IPS DF 4.7 (cell line): ENCODE measurements around the gene TERB1.
"Not testable (repeated sequence)": the region's sequence is repeated elsewhere in the genome, so short reads cannot be mapped to it uniquely, and the experiment has no call there.

ENCODE experiments used
- DNase-seq: peaks from one replicate; pipeline ENCODE4 v3.0.0-alpha.2; 2013; ENCODE audit warnings: low spot score; ENCODE audit errors: extremely low read depth

TERB1 gene

GRCh38 chr16:66824006-66824405 is 22.6 kb upstream of the TERB1 start:
- DNase-seq, result no peak

DNA sequence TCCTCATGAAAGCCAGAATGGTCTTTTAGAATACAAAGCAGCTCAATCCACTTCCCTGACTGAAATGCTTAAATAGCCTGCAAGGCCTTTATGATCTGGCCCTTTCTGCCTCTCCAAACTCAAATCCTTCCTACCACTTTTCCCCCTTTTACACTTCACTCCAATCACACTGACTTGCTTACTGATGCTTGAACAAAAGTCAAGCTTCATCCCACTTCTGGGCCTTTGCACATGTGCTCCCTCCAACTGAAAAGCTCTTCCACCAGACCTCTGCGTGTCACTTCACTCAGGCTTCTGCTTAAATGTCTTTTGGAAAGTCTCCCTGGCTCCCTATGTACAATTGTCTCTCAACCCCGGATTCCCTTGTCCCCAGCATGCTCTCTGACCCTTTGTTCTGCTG is 13.3 kb upstream of the TERB1 start:
- no peak for DNase-seq

DNA sequence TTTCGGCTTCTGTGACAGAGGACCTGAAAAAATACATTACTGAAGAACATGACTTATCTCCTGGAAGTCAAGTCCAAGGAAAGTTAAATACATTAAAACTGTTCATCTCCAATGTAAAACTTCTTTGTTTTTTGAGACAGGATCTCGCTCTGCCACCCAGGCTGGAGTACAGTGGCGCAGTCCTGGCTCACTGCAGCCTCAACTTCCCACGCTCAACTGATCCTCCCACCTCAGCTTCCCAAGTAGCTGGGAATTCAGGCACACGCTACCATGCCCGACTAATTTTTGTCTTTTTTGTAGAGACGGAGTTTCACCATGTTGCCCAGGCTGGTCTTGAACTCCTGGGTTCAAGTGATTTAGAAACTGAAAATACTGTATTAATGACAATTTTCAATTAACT is 9.7 kb upstream of the TERB1 start:
- no peak for DNase-seq

DNA sequence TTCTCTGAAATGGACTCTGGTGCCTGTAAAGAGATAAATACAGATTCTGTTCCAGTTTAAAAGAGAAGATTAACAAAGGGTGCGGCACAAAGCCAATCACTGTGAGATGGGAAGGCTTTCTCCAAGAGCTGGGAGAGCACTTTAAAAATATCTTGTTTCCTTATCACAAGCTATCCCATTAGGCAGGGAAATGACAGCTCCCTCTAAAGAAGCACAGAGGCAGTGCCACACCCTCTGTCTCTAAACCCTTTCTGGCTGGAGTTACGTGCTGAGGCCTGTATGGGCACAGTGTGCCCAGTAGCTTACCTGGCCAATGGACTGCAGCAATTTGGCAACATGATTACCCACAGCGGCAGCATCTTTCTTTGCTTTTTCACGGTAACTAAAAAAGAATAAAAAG is 9.0 kb upstream of the TERB1 start:
- no peak for DNase-seq

DNA sequence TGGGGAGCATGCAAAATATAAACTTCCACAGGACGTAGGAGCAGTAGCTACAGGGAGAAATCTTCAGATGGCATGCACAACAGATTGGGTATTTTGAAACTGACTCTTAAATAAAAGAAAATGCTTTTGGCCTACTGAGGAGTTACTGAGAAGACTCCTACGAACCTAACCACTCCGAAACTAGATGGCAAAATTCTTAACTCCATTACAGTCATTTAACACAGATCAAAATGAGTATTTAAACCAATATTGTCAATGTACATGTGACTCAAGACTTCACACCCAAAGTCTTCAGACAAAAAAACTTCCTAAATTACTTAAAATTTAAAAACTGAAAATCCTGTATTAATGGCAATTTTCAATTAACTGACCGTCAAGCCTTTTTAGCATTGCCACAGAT is 8.4 kb upstream of the TERB1 start:
- no peak for DNase-seq

DNA sequence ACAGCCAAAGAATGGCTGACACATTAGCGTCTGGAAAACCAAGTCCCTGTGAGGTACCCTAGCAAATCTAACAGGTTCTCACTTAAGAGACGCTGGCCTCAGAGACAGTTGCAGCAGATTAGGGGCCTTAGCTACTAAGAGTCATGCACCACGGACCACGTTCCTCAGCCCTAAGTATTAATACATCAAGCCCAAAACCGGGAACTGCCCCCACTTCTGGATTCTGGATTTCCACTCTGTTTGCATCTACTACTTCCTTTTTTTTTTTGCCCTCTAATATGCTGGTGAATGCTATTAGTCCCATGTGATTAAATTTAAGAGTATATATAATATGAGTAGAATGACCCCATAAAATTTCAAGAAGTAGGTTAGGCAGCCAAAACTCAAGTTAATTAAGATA is 775 bp upstream of the TERB1 start:
- no peak for DNase-seq

DNA sequence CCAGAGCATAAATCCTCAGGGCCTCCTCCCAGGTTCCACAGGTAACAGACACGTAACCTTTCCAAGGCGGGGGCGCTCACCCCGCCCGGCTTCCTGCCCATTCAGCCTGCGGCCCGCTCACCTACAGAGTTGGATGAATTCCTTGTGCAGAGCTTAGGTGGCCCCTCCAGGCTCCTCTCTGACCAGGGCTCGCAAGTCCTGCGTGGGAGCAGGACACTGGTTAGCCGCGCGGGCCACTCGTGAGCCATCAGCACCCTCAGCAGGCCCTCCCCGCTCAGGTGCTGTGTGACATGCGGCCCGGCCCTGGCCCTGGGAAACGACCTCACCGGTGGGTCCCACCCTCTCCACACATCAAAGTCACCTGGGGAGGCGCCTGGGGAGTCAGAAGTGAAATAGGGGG is 528 bp downstream of the TERB1 start:
- DNase-seq, result no peak

DNA sequence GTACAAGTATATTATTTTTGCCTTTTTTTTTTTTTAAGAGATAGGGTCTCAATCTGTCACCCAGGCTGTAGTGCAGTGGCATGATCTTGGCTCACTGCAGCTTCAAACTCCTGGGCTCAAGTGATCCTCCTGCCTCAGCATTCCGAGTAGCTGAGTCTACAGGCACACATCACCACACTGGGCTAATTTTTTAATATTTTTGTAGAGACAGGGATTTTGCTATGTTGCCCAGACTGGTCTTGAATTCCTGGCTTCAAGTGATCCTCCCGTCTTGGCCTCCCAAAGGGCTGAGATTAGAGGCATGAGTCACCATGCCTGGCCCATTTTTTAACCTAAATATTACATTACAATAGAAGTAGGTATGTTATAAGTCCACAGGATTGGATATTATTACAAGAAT is 3.2 kb downstream of the TERB1 start:
- DNase-seq, result no peak

GRCh38 chr16:66793984-66794383 is 7.4 kb downstream of the TERB1 start:
- DNase-seq, result not testable (repeated sequence)

DNA sequence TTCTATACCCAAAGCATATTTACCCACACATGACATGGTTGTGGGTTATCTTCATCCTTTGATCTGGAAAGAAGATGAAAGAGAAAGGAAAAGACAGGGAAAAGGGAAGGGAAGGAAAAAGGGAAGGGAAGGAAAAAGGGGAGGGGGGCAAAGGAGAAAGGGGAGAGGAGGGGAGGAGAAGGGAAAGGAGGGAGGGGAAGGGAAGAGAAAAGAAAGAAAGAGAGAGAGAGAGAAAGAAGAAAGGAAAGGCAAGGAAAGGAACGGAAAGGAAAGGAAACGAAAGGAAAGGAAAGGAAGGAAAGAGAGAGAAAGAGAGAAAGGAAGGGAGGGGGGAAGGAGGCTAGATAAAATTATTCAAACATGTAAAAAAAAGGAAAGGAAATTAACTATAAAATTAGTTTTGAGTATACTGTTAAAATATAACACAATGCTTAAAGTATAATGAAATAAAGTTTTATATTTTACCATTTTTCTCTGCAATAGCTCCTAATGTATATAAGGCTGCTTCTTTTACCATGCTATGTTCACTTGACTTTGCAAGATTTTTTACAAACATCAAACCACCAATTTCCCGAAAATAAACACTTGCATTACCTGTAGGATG is 11.2 kb downstream of the TERB1 start:
- no peak for DNase-seq

- no peak for DNase-seq
These were observed 14.0 kb downstream of the TERB1 start for GRCh38 chr16:66787427-66787826.

DNA sequence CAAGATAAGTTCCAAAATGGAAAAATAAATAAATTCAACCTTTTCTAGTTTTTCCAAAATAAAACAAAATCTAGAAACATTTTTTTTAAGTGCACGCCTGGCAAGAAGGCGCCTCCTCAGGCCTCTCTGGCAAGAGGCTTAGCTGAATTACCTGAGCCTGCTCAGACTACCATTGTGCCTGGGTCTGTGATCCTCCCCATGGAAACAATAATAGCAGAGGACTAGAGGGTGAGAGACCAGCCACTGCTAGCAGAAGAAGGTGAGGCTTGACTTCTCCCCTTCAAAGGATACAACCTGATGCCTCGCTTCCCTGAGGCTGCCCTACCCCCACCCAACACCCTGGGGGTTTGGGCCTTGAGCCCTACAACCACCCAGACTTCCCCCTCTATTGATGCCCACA is 14.8 kb downstream of the TERB1 start:
- no peak for DNase-seq

DNA sequence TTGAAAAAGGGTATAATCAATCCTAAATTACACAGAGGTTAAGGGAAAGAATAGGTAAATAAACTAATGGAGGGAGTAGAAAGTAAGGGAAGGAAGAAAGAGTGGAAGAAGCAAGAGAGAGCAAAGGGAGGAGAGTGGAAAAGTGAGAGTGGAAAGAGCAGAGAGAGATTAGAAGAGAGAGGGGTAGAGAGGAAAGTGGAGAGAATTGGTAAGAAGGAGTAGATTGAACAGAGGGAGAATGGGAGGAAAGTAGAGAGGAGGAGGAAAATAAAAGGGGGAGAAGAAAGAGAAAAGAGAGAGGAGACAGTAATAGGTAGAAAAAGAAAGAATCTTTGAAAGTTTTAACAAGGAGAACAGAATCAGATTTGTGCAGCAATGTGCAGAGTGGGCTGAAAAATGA is 24.9 kb downstream of the TERB1 start:
- DNase-seq, result no peak

DNA sequence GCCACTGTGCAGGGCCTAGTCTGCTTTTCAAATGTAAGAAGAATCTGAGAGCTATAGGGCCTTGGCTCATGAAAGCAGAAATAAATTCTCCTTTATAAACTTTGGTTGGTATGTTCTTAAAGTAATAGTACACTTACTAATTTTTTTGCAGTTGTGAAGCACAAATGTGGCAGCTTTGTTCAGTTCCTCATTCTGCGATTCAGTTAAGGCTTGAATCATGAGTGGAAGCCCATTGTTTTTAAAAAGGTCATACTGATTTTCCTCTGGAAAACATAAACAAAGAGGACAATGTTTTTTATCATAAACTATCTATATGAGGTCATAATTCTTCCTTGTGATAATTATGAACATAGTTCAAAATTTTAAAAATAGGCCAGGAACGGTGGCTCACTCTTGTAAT is 26.4 kb downstream of the TERB1 start:
- DNase-seq, result no peak

GRCh38 chr16:66758086-66758485 is 43.3 kb downstream of the TERB1 start:
- no peak for DNase-seq

DNA sequence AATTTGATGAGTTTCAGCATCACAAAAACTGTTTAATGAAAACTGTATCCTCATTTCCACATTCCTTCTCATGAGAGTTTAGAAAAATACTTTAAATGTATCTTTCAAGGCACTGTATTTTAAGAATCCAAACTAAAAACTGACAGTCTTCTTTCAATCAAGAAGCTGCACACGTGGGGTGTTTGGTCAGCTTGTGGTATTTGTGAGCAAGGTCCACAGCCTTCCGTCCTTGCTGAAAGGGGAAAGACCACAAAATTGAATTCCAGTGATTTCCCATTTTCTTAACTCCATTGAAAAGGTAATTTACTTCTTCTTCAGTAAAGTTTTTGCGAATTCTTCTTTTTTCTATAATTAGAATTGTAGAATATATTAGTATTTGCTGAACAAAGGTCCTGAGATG is 46.6 kb downstream of the TERB1 start:
- DNase-seq, result no peak

- no peak for DNase-seq
These were observed 47.2 kb downstream of the TERB1 start for GRCh38 chr16:66754211-66754610.

DNA sequence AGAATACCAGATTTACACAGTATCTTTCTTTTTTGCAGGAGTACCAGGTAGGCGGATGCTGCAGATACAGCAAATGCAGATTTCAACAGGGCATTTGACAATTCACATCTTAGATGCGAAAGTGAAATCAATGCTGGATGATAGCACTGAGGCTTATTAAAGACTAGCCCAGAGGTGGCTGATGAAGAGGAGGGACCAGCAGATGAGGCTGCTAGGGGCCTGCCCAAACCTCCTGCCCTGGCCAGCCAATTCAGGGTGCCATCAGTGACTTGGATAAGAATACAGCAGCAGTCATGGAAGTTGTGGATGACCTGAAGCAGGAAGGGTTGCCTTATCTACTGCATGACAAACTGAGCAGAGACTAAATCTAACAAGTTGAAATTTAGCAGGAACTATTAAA is 48.4 kb downstream of the TERB1 start:
- DNase-seq, result no peak

- DNase-seq, result no peak
These were observed 49.0 kb downstream of the TERB1 start for GRCh38 chr16:66752379-66752778.

GRCh38 chr16:66751992-66752322 is 49.4 kb downstream of the TERB1 start:
- no peak for DNase-seq

DNA sequence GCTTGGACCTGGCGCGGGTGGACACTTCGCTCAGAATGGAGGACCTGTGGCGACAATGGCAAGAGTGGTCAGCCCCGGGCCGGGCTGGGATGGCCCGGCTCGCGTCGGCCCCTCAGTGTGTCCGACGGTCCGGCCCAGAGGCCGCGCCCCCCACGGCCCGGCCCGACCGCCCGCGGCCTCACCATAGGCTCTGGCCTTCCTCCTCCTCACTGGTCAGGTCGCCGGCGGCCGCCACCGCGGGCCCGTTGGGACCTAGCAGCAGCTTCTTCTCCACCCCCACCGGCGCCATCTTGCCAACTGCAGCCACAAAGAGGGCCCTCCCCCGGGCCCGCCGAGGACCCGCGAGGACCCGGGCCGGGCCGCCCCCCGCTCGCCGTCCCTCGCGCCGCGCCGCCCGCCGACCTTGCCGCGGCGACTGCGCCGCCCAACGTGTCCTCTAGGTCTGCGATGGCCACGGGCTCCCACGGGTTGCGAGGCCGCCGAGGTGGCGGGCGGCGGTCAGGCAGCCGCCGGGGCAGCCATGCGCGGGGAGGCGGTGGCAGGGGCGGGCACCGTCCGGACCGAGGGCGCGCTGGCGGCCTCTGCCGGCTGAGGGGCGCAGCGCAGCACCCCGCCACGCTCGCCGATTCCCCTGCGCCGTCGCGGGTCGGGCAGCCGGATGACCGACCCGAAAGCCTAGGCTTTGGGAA is 49.9 kb downstream of the TERB1 start, which contains the start of gene DYNC1LI2:
Gene DYNC1LI2, minus strand, starts transcription at position 307 of the 689 bp plus-strand sequence. Its CDS starts 18 bp downstream, at position 289.
- DNase-seq, result peak; percentile 25

DNA sequence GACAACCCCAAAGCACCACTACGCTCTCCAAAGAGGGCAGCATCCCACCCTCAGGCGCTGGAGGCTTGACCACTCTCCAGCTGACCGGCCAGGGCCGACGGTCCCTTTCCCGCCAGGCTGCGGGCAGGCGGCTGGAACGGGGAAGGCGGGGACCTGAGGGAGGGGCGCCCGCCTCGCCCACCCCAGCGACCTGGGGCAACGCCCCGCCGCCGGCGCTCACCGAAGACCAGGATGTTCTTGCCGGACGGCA is 50.4 kb downstream of the TERB1 start:
- no peak for DNase-seq

DNA sequence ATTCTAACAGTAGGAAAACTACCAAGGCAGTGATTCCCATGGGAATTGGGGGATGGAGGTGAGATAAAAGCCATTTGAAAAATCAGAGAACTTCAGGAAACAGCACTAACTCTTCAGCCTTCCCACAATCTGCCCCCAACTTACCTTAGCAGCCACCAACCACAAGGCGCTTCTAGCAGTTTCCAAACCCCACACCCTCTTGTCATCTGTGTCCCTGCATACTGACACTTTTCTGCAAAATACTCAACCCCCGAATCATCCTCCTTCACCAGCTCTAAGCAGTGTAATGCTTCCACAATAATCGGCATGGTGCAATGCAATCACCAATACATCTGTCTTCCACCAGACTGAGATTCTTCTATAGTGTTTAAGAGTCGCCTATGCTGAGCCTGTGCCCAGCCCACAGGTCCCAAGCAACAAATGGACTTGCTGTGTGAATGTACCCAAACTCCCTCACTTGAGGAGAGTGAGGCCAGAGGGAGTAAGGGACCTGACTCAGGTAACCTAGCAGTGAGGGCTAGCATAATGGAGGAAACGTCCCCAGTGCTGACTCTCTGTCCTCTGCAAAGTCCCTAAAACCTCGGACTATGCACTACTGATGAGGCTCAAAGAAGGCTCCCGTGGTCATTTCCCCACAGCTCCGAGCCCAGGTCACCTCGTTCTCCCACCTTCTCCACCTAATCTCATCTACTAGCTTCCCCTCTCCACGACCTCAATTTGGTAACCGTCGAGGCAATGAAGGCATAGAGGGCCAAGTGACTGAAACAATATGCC is 50.9 kb downstream of the TERB1 start:
- no peak for DNase-seq
